Caco-2 (cell line): ENCODE measurements around the gene TCERG1L. TPM values are rescaled to one million over a fixed set of nuclear protein-coding genes. Genes with fewer than 3 reads are reported as not detected.

ENCODE experiments used
- BruUV-seq: library from RNA; stranded (reverse); fragments of 400-500 nt; replicated peaks from 2 replicates; lab custom pipeline; 2021; lab: Mats Ljungman, UMichigan
- CTCF ChIA-PET: fragments of 300-600 bp; sonication (Branson Sonifier 250); formaldehyde crosslinking; loops from one replicate; lab custom pipeline; 2022; ENCODE audit warnings: antibody characterized with exemption; lab: Charles Lee
- POLR2A ChIA-PET: fragments of 300-600 bp; sonication (Branson Sonifier 250); formaldehyde crosslinking; loops from one replicate; lab custom pipeline; 2022; ENCODE audit warnings: antibody characterized with exemption; lab: Charles Lee
- DNase-seq, 2 experiments: peaks; one replicate each; pipeline versions ENCODE4 v3.0.0 to v3.0.0-alpha.2; 2020 to 2022
- H3K27me3 ChIP-seq: replicated peaks from 2 replicates; pipeline ENCODE4 v1.6.0; 2011; ENCODE audit warnings: low read length; ENCODE audit not compliant: control insufficient read depth, insufficient read depth
- H3K36me3 ChIP-seq: 2 replicates; pipeline ENCODE4 v1.5.1; 2011; ENCODE audit warnings: low read length; ENCODE audit not compliant: control insufficient read depth, insufficient read depth
- H3K4me1 ChIP-seq: fragments of 250-450 bp; sonication (Bioruptor Pico); 2 replicates; pipeline ENCODE4 v1.5.1; 2020; ENCODE audit warnings: mild to moderate bottlenecking
- H3K4me3 ChIP-seq: 2 replicates; pipeline ENCODE4 v1.5.1; 2011; ENCODE audit warnings: low read depth, mild to moderate bottlenecking, control low read depth, low read length
- H3K9me3 ChIP-seq: fragments of 250-450 bp; sonication (Bioruptor Pico); 2 replicates; pipeline ENCODE4 v1.5.1; 2020; ENCODE audit warnings: mild to moderate bottlenecking, moderate library complexity
- H3K27ac Mint-ChIP-seq: one replicate; pipeline ENCODE4 v1.8.0; 2022; ENCODE audit warnings: mixed read lengths; ENCODE audit not compliant: unreplicated experiment
- H3K27me3 Mint-ChIP-seq: one replicate; pipeline ENCODE4 v1.8.0; 2022; ENCODE audit warnings: mixed read lengths; ENCODE audit not compliant: insufficient read depth, unreplicated experiment
- H3K36me3 Mint-ChIP-seq: one replicate; pipeline ENCODE4 v1.8.0; 2022; ENCODE audit warnings: mild to moderate bottlenecking, mixed read lengths; ENCODE audit not compliant: insufficient read depth, unreplicated experiment
- H3K4me1 Mint-ChIP-seq: one replicate; pipeline ENCODE4 v1.8.0; 2022; ENCODE audit warnings: low read depth, mixed read lengths; ENCODE audit not compliant: unreplicated experiment
- H3K4me3 Mint-ChIP-seq: one replicate; pipeline ENCODE4 v1.8.0; 2022; ENCODE audit warnings: mild to moderate bottlenecking, moderate library complexity, mixed read lengths; ENCODE audit not compliant: unreplicated experiment
- H3K9me3 Mint-ChIP-seq: one replicate; pipeline ENCODE4 v1.8.0; 2022; ENCODE audit warnings: mixed read lengths; ENCODE audit not compliant: unreplicated experiment
- intact Hi-C: fragments of 100-400 bp; cut with micrococcal nuclease; formaldehyde crosslinking; loops from one replicate; pipeline ENCODE4 v1.10.0; 2022; ENCODE audit not compliant: unreplicated experiment
- total RNA-seq: library from RNA; stranded (reverse); gene quantifications from 2 replicates; pipeline ENCODE4 v1.2.3, GENCODE V29; 2022
- TF ChIP-seq, protein P1 (sequence below), 2 experiments: fragments of 200-600 bp in 1 of 2; IDR thresholded peaks; 1 replicate in 1 of 2; 2 replicates in 1 of 2; pipeline versions ENCODE4 v1.5.1 to v1.8.0; 2011 to 2022; ENCODE audit warnings: antibody characterized with exemption in 1 of 2, control low read depth in 1 of 2, inconsistent platforms in 1 of 2, low read depth in 1 of 2, low read length in 1 of 2, mild to moderate bottlenecking in 1 of 2, moderate library complexity in 1 of 2; ENCODE audit not compliant: insufficient read depth in 1 of 2, severe bottlenecking in 1 of 2, unreplicated experiment in 1 of 2

The TCERG1L gene
- total RNA-seq, 1 experiment from 2014 or later, result not detected

DNA sequence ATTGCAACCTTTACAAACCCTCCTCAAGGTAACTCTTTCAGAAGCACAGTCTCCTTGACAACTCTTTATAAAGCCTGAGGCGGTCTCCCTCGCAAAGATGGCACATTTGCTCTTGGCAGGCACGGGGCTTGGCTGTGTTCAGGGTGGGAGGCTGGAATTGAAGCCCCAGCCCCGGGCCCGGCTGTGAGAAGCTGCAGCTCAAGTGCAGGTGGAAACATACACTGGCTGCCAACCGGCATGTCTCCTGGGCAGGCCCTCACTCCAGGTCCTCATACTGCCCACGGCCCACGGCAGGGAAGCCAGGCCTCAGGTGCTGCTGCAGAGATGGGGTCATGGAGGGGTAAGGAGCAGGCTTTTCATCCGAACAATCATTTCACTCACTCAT is 194.5 kb downstream of the TCERG1L start:
- POLR2A ChIA-PET, result no interaction called here
- H3K4me1 Mint-ChIP-seq, result no peaks in the 10 kb centered on the region
- TF ChIP-seq, protein P1, sequence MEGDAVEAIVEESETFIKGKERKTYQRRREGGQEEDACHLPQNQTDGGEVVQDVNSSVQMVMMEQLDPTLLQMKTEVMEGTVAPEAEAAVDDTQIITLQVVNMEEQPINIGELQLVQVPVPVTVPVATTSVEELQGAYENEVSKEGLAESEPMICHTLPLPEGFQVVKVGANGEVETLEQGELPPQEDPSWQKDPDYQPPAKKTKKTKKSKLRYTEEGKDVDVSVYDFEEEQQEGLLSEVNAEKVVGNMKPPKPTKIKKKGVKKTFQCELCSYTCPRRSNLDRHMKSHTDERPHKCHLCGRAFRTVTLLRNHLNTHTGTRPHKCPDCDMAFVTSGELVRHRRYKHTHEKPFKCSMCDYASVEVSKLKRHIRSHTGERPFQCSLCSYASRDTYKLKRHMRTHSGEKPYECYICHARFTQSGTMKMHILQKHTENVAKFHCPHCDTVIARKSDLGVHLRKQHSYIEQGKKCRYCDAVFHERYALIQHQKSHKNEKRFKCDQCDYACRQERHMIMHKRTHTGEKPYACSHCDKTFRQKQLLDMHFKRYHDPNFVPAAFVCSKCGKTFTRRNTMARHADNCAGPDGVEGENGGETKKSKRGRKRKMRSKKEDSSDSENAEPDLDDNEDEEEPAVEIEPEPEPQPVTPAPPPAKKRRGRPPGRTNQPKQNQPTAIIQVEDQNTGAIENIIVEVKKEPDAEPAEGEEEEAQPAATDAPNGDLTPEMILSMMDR (IDR thresholded peaks at IDR 0.05; ENCODE audit: insufficient read depth in 1 of 2, low read depth in 1 of 2, low read length in 1 of 2, severe bottlenecking in 1 of 2, unreplicated experiment in 1 of 2), result no peak
- DNase-seq, result no peak
- H3K36me3 Mint-ChIP-seq, result no peaks in the 10 kb centered on the region
- H3K4me1 ChIP-seq, result no peaks in the 10 kb centered on the region
- no peak overlapping the region for H3K4me3 Mint-ChIP-seq
- BruUV-seq, result no TSS peak
- no peak overlapping the region for H3K4me3 ChIP-seq
- no peaks in the 10 kb centered on the region for H3K9me3 ChIP-seq
- H3K27ac Mint-ChIP-seq, result no peak overlapping the region
- H3K27me3 Mint-ChIP-seq, result no peaks in the 10 kb centered on the region
- CTCF ChIA-PET, result no interaction called here
- intact Hi-C loops, result no loop called here
- H3K9me3 Mint-ChIP-seq, result no peaks in the 10 kb centered on the region
- H3K27me3 ChIP-seq, result no peaks in the 10 kb centered on the region
- no peaks in the 10 kb centered on the region for H3K36me3 ChIP-seq

GRCh38 chr10:131116216-131116990 is 195.1 kb downstream of the TCERG1L start:
- Mint-ChIP-seq H3K9me3 (no peaks in the 10 kb centered on the region), H3K4me3 (no peak overlapping the region), H3K4me1 (no peaks in the 10 kb centered on the region), H3K27ac (no peak overlapping the region), H3K27me3 (no peaks in the 10 kb centered on the region), H3K36me3 (no peaks in the 10 kb centered on the region)
- BruUV-seq, result no TSS peak
- Histone ChIP-seq H3K4me3 (no peak overlapping the region), H3K36me3 (no peaks in the 10 kb centered on the region), H3K9me3 (no peaks in the 10 kb centered on the region), H3K27me3 (no peaks in the 10 kb centered on the region), H3K4me1 (no peaks in the 10 kb centered on the region)
- ChIA-PET CTCF (no interaction called here), POLR2A (no interaction called here)
- TF ChIP-seq, protein P1 (IDR thresholded peaks at IDR 0.05; ENCODE audit: insufficient read depth in 1 of 2, low read depth in 1 of 2, low read length in 1 of 2, severe bottlenecking in 1 of 2, unreplicated experiment in 1 of 2), result no peak
- DNase-seq, result no peak
- intact Hi-C loops, result no loop called here

DNA sequence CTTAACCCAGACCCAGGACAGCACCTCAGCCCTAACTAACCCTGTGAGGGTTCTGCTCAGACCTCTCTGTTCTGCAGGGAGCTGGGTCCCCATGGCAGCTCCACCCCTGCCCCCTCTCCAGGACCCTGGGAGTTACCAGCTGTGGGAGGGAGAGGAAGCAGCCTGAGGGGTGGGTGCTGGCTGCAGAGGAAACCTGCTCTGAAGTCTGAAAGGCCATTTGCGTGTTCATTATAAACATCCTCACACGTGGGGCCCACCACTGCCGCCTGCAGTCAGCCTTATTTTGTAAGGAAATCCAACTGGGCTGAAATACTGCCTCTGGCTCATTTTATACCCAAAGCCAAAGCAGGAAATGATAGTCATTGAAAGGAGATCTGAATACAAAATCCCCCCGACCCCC is 195.7 kb downstream of the TCERG1L start:
- no TSS peak for BruUV-seq
- no peaks in the 10 kb centered on the region for H3K9me3 ChIP-seq
- no peaks in the 10 kb centered on the region for H3K36me3 Mint-ChIP-seq
- intact Hi-C loops, result no loop called here
- ChIA-PET CTCF (no interaction called here), POLR2A (no interaction called here)
- no peaks in the 10 kb centered on the region for H3K27me3 ChIP-seq
- H3K4me1 Mint-ChIP-seq, result no peaks in the 10 kb centered on the region
- no peak for DNase-seq
- no peak overlapping the region for H3K4me3 ChIP-seq
- H3K27me3 Mint-ChIP-seq, result no peaks in the 10 kb centered on the region
- H3K4me3 Mint-ChIP-seq, result no peak overlapping the region
- no peak overlapping the region for H3K27ac Mint-ChIP-seq
- TF ChIP-seq, protein P1 (IDR thresholded peaks at IDR 0.05; ENCODE audit: insufficient read depth in 1 of 2, low read depth in 1 of 2, low read length in 1 of 2, severe bottlenecking in 1 of 2, unreplicated experiment in 1 of 2), result no peak
- H3K9me3 Mint-ChIP-seq, result no peaks in the 10 kb centered on the region
- no peaks in the 10 kb centered on the region for H3K36me3 ChIP-seq
- no peaks in the 10 kb centered on the region for H3K4me1 ChIP-seq
